Activated CD4-positive, alpha-beta memory T cell treated with anti-CD3 and anti-CD28 coated beads for 36 hours (primary cell): Measurements from ENCODE around the gene NSMCE1. TPM values are rescaled to one million over a fixed set of nuclear protein-coding genes. Genes with fewer than 3 reads are reported as not detected.
"Not testable (repeated sequence)": the region's sequence is repeated elsewhere in the genome, so short reads cannot be mapped to it uniquely, and the experiment has no call there.

Experiments used
- CTCF ChIA-PET: fragments of 350-600 bp; sonication (Branson Sonifier 250); formaldehyde crosslinking; loops from one replicate; lab custom pipeline; 2021; ENCODE audit warnings: antibody characterized with exemption, inconsistent platforms; lab: Charles Lee
- POLR2A ChIA-PET: fragments of 350-600 bp; sonication (Branson Sonifier 250); formaldehyde crosslinking; loops from one replicate; lab custom pipeline; 2021; ENCODE audit warnings: antibody characterized with exemption; lab: Charles Lee
- DNase-seq: peaks from one replicate; pipeline ENCODE4 v3.0.0-alpha.2; 2020
- H3K27ac Mint-ChIP-seq: one replicate; pipeline ENCODE4 v1.8.0; 2021; ENCODE audit warnings: mixed read lengths
- H3K27me3 Mint-ChIP-seq: one replicate; pipeline ENCODE4 v1.8.0; 2021; ENCODE audit warnings: mixed read lengths
- H3K36me3 Mint-ChIP-seq: one replicate; pipeline ENCODE4 v1.8.0; 2021; ENCODE audit warnings: mixed read lengths
- H3K4me1 Mint-ChIP-seq: one replicate; pipeline ENCODE4 v1.8.0; 2021; ENCODE audit warnings: low read depth, mixed read lengths
- H3K4me3 Mint-ChIP-seq: one replicate; pipeline ENCODE4 v1.8.0; 2021; ENCODE audit warnings: mild to moderate bottlenecking, mixed read lengths
- H3K9me3 Mint-ChIP-seq: one replicate; pipeline ENCODE4 v1.8.0; 2021; ENCODE audit warnings: mixed read lengths
- intact Hi-C: fragments of 100-400 bp; cut with micrococcal nuclease; formaldehyde crosslinking; loops from one replicate; pipeline ENCODE4 v1.15.1; 2023
- total RNA-seq, 2 experiments: library from RNA; stranded (reverse); gene quantifications; one replicate each; pipeline ENCODE4 v1.2.3, GENCODE V29; 2021

NSMCE1 gene
- total RNA-seq, 2 experiments from 2014 or later = 120 to 121 TPM

DNA sequence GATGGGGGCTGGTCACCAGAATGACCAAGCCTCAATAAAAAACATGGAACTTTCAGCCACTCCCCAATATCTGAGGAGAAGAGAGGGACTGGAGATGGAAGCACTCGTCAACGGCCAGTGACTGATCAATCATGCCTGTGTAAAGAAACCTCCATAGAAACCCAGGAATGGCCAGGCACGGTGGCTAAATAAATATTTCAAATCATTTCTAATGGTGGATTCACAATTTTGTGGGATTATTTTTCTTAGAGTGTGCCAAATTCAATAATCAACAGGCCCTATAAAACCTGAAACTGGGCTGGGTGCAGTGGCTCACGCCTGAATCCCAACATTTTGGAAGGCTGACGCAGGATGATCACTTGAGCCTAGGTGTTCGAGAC is 16.4 kb downstream of the NSMCE1 start:
- H3K4me1 Mint-ChIP-seq = peaks cover 81% of the 10 kb centered on the region
- POLR2A ChIA-PET = interaction anchor here (0.6 to 2.6 kb wide), 7 partner anchors 12 to 66 kb away, joined by 3 to 28 read pairs (median 4); no protein-coding TSS in a partner anchor
- H3K4me3 Mint-ChIP-seq = no peak overlapping the region
- no peak for DNase-seq
- no peaks in the 10 kb centered on the region for H3K9me3 Mint-ChIP-seq
- peak overlapping the region; percentile 3 for H3K27ac Mint-ChIP-seq
- CTCF ChIA-PET = interaction anchor here (0.7 to 4.7 kb wide), 4 partner anchors 17 to 103 kb away, joined by 3 to 29 read pairs (median 12); no protein-coding TSS in a partner anchor
- peaks cover 45% of the 10 kb centered on the region for H3K36me3 Mint-ChIP-seq
- H3K27me3 Mint-ChIP-seq = no peaks in the 10 kb centered on the region
- intact Hi-C loops = loop anchor here (5.0 kb wide), 2 partner anchors 115 to 155 kb away; no protein-coding TSS in a partner anchor

GRCh38 chr16:27251541-27252205 is 16.9 kb downstream of the NSMCE1 start:
- peak; percentile 49 for DNase-seq
- peak overlapping the region; percentile 3 for H3K27ac Mint-ChIP-seq
- CTCF ChIA-PET = interaction anchor here (1.2 to 4.7 kb wide), 3 partner anchors 17 to 116 kb away, joined by 3 to 29 read pairs (median 3); no protein-coding TSS in a partner anchor
- no peaks in the 10 kb centered on the region for H3K9me3 Mint-ChIP-seq
- POLR2A ChIA-PET = interaction anchor here (1.1 to 1.6 kb wide), 4 partner anchors 11 to 65 kb away, joined by 3 to 5 read pairs (median 4); no protein-coding TSS in a partner anchor
- no peak overlapping the region for H3K4me3 Mint-ChIP-seq
- peaks cover 82% of the 10 kb centered on the region for H3K4me1 Mint-ChIP-seq
- H3K27me3 Mint-ChIP-seq = no peaks in the 10 kb centered on the region
- peaks cover 46% of the 10 kb centered on the region for H3K36me3 Mint-ChIP-seq
- intact Hi-C loops = loop anchor here (5.0 kb wide), 2 partner anchors 116 to 156 kb away; no protein-coding TSS in a partner anchor

GRCh38 chr16:27248886-27249285 is 19.7 kb downstream of the NSMCE1 start:
- H3K27me3 Mint-ChIP-seq, intact Hi-C loops, POLR2A ChIA-PET, H3K27ac Mint-ChIP-seq, H3K9me3 Mint-ChIP-seq, H3K4me3 Mint-ChIP-seq: not testable (repeated sequence)
- CTCF ChIA-PET = interaction anchor here (4.7 kb wide), 1 partner anchor 14 kb away, joined by 29 read pairs; no protein-coding TSS in a partner anchor
- peaks cover 37% of the 10 kb centered on the region for H3K36me3 Mint-ChIP-seq
- peak; percentile 4 for DNase-seq
- peaks cover 83% of the 10 kb centered on the region for H3K4me1 Mint-ChIP-seq

GRCh38 chr16:27248036-27248435 is 20.5 kb downstream of the NSMCE1 start:
- peaks cover 37% of the 10 kb centered on the region for H3K36me3 Mint-ChIP-seq
- peaks cover 82% of the 10 kb centered on the region for H3K4me1 Mint-ChIP-seq
- no peak for DNase-seq
- H3K4me3 Mint-ChIP-seq = no peak overlapping the region
- CTCF ChIA-PET = interaction anchor here (4.7 kb wide), 1 partner anchor 13 kb away, joined by 29 read pairs; no protein-coding TSS in a partner anchor
- H3K27me3 Mint-ChIP-seq = no peaks in the 10 kb centered on the region
- no peaks in the 10 kb centered on the region for H3K9me3 Mint-ChIP-seq
- intact Hi-C loops = no loop called here
- POLR2A ChIA-PET = no interaction called here
- no peak overlapping the region for H3K27ac Mint-ChIP-seq

DNA sequence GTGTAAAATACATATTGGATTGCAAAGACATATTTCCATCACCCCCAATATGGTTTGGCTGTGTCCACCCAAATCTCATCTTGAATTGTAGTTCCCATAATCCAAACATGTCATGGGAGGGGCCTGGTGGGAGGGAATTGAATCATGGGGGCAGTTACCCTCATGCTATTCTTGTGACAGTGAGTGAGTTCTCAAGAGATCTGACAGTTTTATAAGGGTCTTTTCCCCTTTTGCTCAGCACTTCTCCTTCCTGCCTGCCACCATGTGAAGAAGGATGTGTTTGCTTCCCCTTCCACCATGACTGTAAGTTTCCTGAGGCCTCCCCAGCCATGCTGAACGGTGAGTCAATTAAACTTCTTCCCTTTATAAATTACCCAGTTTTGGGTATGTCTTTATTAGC is 21.5 kb downstream of the NSMCE1 start:
- H3K4me3 Mint-ChIP-seq, POLR2A ChIA-PET, intact Hi-C loops, DNase-seq, CTCF ChIA-PET, H3K27me3 Mint-ChIP-seq, H3K9me3 Mint-ChIP-seq: not testable (repeated sequence)
- peaks cover 35% of the 10 kb centered on the region for H3K36me3 Mint-ChIP-seq
- peaks cover 83% of the 10 kb centered on the region for H3K4me1 Mint-ChIP-seq
- peak overlapping the region; percentile 83 for H3K27ac Mint-ChIP-seq

GRCh38 chr16:27246439-27246838 is 22.1 kb downstream of the NSMCE1 start:
- no peaks in the 10 kb centered on the region for H3K27me3 Mint-ChIP-seq
- peaks cover 79% of the 10 kb centered on the region for H3K4me1 Mint-ChIP-seq
- H3K36me3 Mint-ChIP-seq = peaks cover 31% of the 10 kb centered on the region
- CTCF ChIA-PET = interaction anchor here (3.7 kb wide), 1 partner anchor 11 kb away, joined by 26 read pairs; no protein-coding TSS in a partner anchor
- peak overlapping the region; percentile 83 for H3K27ac Mint-ChIP-seq
- no peaks in the 10 kb centered on the region for H3K9me3 Mint-ChIP-seq
- H3K4me3 Mint-ChIP-seq = no peak overlapping the region
- peak; percentile 8 for DNase-seq
- intact Hi-C loops = loop anchor here (1.0 kb wide), 3 partner anchors 8 to 72 kb away; no protein-coding TSS in a partner anchor
- POLR2A ChIA-PET = no interaction called here

GRCh38 chr16:27245276-27246172 is 23.0 kb downstream of the NSMCE1 start:
- Mint-ChIP-seq H3K36me3 (peaks cover 30% of the 10 kb centered on the region), H3K27me3 (no peaks in the 10 kb centered on the region), H3K4me1 (peaks cover 75% of the 10 kb centered on the region), H3K9me3 (no peaks in the 10 kb centered on the region), H3K4me3 (peak overlapping the region; percentile 20), H3K27ac (peak overlapping the region; percentile 83)
- peak; percentile 78 for DNase-seq
- POLR2A ChIA-PET = interaction anchor here (1.0 to 1.3 kb wide), 5 partner anchors 9 to 72 kb away, joined by 3 to 9 read pairs (median 4); no protein-coding TSS in a partner anchor
- intact Hi-C loops = loop anchor here (1.0 kb wide), 3 partner anchors 8 to 73 kb away; no protein-coding TSS in a partner anchor
- CTCF ChIA-PET = interaction anchor here (0.8 to 3.7 kb wide), 4 partner anchors 8 to 76 kb away, joined by 3 to 26 read pairs (median 4); no protein-coding TSS in a partner anchor

DNA sequence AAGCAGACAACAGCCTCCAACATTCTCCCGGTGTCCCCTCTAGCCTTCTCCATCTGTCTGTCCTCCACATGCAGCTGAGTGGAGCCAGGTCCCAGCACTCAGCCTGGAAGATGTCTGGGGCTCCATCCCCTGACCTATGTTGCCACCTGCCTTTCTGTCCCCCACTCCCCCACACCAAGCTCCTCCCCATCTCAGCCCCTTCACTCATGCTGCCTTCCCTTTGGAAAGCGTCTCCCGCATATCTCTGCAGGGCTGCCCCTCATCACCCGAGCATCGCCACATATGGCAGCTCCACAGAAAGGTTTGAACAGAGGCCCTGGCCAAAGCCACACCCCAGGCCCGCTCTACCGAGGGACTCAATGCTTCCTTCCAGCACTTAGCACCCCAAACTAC is 24.2 kb downstream of the NSMCE1 start:
- peak; percentile 7 for DNase-seq
- intact Hi-C loops = no loop called here
- peaks cover 25% of the 10 kb centered on the region for H3K36me3 Mint-ChIP-seq
- CTCF ChIA-PET = interaction anchor here (0.8 to 3.7 kb wide), 3 partner anchors 7 to 13 kb away, joined by 3 to 26 read pairs (median 4); no protein-coding TSS in a partner anchor
- no peaks in the 10 kb centered on the region for H3K27me3 Mint-ChIP-seq
- no peak overlapping the region for H3K4me3 Mint-ChIP-seq
- H3K9me3 Mint-ChIP-seq = no peaks in the 10 kb centered on the region
- peaks cover 74% of the 10 kb centered on the region for H3K4me1 Mint-ChIP-seq
- peak overlapping the region; percentile 38 for H3K27ac Mint-ChIP-seq
- POLR2A ChIA-PET = interaction anchor here (1.1 kb wide), 1 partner anchor 41 kb away, joined by 3 read pairs; no protein-coding TSS in a partner anchor

DNA sequence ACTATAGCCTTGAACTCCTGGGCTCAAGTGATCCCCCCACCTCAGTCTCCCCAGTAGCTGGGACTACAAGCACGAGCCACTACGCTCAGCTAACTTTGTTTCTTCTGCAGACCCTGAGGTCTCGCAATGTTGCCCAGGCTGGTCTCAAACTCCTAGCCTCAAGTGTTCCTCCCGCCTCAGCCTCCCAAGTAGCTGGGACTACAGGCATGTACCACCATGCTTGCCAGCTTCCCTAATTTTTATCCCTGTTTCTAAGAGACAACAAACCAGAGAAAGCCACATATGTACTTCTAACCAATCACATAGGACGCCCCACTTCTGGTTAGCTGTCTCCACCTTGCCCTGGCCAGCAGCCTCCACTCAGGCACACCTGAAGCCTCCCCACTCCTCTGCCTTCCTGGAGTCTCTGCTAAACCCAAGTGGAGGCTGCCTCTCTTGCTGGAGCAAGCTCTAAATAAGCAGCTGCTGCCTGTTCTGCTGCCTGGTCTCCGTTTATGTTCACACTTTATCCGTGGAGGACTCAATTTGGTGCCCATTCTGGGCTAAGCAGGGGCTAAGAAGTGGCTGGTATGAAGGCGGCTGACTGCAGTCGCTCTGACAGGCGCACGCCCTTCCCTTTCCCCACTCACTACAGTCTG is 24.7 kb downstream of the NSMCE1 start:
- CTCF ChIA-PET = interaction anchor here (0.8 to 3.7 kb wide), 2 partner anchors 9 to 12 kb away, joined by 3 to 26 read pairs; no protein-coding TSS in a partner anchor
- H3K4me1 Mint-ChIP-seq = peaks cover 76% of the 10 kb centered on the region
- no peak overlapping the region for H3K4me3 Mint-ChIP-seq
- peak overlapping the region; percentile 40 for H3K27ac Mint-ChIP-seq
- H3K27me3 Mint-ChIP-seq = no peaks in the 10 kb centered on the region
- DNase-seq = peak; percentile 8
- intact Hi-C loops = no loop called here
- peaks cover 26% of the 10 kb centered on the region for H3K36me3 Mint-ChIP-seq
- POLR2A ChIA-PET = interaction anchor here (0.7 kb wide), 1 partner anchor 71 kb away, joined by 3 read pairs; no protein-coding TSS in a partner anchor
- H3K9me3 Mint-ChIP-seq = no peaks in the 10 kb centered on the region

- intact Hi-C loops = no loop called here
- H3K27ac Mint-ChIP-seq = no peak overlapping the region
- H3K9me3 Mint-ChIP-seq = no peaks in the 10 kb centered on the region
- H3K36me3 Mint-ChIP-seq = peaks cover 22% of the 10 kb centered on the region
- ChIA-PET POLR2A (interaction anchor here (0.7 kb wide), 1 partner anchor 72 kb away, joined by 3 read pairs; no protein-coding TSS in a partner anchor), CTCF (interaction anchor here (1.6 to 3.7 kb wide), 2 partner anchors 8 to 11 kb away, joined by 3 to 26 read pairs; no protein-coding TSS in a partner anchor)
- peaks cover 80% of the 10 kb centered on the region for H3K4me1 Mint-ChIP-seq
- H3K4me3 Mint-ChIP-seq = no peak overlapping the region
- H3K27me3 Mint-ChIP-seq = no peaks in the 10 kb centered on the region
- peak; percentile 23 for DNase-seq
Measured at GRCh38 chr16:27242868-27243590, 25.5 kb downstream of the NSMCE1 start.
